ENCODE results near the gene RPE65. TPM values are rescaled to one million over a fixed set of nuclear protein-coding genes. Genes with fewer than 3 reads are reported as not detected.
"Not testable (repeated sequence)": the region's sequence is repeated elsewhere in the genome, so short reads cannot be mapped to it uniquely, and the experiment has no call there.

RPE65 gene
- total RNA-seq, 1 donor from 2014 or later, result not detected

DNA sequence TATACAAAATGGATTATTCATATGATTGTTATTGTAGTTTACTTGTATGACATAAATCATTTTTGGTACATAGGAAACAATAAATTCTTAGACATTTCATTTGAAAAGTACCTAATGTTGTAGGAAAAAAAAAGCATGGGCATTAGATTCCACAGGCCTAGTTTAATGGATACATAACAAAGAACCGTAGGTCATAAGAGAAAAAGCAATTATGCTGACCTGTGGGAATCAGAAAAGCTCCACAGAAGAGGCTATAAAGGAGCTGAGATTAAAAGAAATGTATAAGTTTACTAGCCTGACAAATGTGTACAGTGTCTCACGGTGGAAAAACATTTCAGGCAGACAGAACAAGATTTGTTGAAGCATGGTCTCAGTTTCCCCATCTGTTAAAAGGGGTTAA is 43.4 kb upstream of the RPE65 start:
- H3K4me3 ChIP-seq (ENCODE audit: low read depth, low read length), result no peak overlapping the region
- H3K36me3 ChIP-seq (ENCODE audit: control insufficient read depth, insufficient read depth, low read length), result no peaks in the 10 kb centered on the region
- no peaks in the 10 kb centered on the region for H3K27me3 ChIP-seq (ENCODE audit: control insufficient read depth, insufficient read depth, low read length)
- no peak for TF ChIP-seq CTCF (IDR thresholded peaks at IDR 0.05; ENCODE audit: insufficient read depth, low read length, poor library complexity, severe bottlenecking)
- DNase-seq (ENCODE audit: low read depth), result no peak

DNA sequence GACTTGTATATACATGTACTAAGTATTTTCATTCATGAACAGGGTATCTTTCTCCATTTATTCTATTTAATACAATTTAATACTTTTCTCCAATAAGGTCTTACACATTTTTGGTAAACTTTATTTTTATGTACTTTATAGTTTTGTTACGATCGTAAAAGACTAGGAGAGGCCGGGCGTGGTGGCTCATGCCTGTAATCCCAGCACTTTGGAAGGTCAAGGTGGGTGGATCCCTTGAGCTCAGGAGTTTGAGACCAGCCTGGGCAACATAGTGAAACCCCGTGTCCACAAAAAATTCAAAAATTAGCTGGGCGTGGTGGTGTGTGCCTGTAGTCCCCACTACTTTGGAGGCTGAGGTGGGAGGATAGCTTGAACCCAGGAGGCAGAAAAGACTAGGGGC is 42.5 kb upstream of the RPE65 start:
- DNase-seq (ENCODE audit: low read depth); H3K36me3 ChIP-seq (ENCODE audit: control insufficient read depth, insufficient read depth, low read length); H3K4me3 ChIP-seq (ENCODE audit: low read depth, low read length); H3K27me3 ChIP-seq (ENCODE audit: control insufficient read depth, insufficient read depth, low read length): not testable (repeated sequence)

GRCh38 chr1:68490046-68490651 is 40.4 kb upstream of the RPE65 start:
- Histone ChIP-seq H3K4me3 (ENCODE audit: low read depth, low read length) (no peak overlapping the region), H3K36me3 (ENCODE audit: control insufficient read depth, insufficient read depth, low read length) (no peaks in the 10 kb centered on the region), H3K27me3 (ENCODE audit: control insufficient read depth, insufficient read depth, low read length) (no peaks in the 10 kb centered on the region)
- no peak for TF ChIP-seq CTCF (IDR thresholded peaks at IDR 0.05; ENCODE audit: insufficient read depth, low read length, poor library complexity, severe bottlenecking)
- no peak for DNase-seq (ENCODE audit: low read depth)

- H3K4me3 ChIP-seq (ENCODE audit: low read depth, low read length), result no peak overlapping the region
- no peak for DNase-seq (ENCODE audit: low read depth)
- TF ChIP-seq CTCF (IDR thresholded peaks at IDR 0.05; ENCODE audit: insufficient read depth, low read length, poor library complexity, severe bottlenecking), result no peak
- no peaks in the 10 kb centered on the region for H3K27me3 ChIP-seq (ENCODE audit: control insufficient read depth, insufficient read depth, low read length)
- H3K36me3 ChIP-seq (ENCODE audit: control insufficient read depth, insufficient read depth, low read length), result peaks cover 2% of the 10 kb centered on the region
Measured at GRCh38 chr1:68485431-68486022, 35.8 kb upstream of the RPE65 start.

DNA sequence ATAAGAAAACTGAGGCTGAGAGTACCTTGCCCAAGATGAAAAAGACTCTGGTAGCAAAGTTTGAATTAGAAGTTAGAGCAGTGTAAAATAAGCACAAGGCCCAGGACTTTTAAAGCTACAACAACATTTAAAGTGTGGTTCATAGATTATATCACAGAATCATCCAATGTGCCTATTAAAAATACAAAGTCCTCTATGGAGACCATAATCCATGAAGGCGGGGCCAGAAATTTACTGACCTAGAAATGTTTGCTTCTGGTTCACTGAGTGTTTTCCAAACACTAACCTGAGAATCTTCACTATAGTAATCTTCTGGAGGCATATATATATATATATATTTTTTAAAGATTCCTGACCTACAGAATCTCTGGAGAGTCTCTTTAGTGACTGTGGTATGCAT is 34.9 kb upstream of the RPE65 start:
- no peak for DNase-seq (ENCODE audit: low read depth)
- no peak overlapping the region for H3K4me3 ChIP-seq (ENCODE audit: low read depth, low read length)
- no peak for TF ChIP-seq CTCF (IDR thresholded peaks at IDR 0.05; ENCODE audit: insufficient read depth, low read length, poor library complexity, severe bottlenecking)
- peaks cover 2% of the 10 kb centered on the region for H3K36me3 ChIP-seq (ENCODE audit: control insufficient read depth, insufficient read depth, low read length)
- no peaks in the 10 kb centered on the region for H3K27me3 ChIP-seq (ENCODE audit: control insufficient read depth, insufficient read depth, low read length)

DNA sequence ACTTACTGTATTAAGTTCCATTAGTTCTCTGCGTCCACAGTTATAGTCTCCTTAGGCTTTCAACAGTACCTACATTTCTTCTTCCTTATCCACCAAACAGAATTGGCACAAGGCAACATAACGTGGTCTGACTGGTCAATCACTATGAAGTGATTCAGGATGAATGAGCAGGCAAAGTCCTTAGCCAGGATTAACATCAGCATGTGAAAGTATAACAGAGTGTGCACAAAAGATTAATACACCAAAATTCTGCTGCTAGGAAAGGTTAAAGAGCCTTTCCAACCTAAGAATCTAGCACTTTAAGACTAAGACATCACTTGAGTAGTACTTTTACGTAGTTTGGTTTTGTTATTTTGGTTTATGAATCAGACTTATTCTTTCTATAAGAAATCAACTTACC is 31.3 kb upstream of the RPE65 start:
- no peak for DNase-seq (ENCODE audit: low read depth)
- no peak for TF ChIP-seq CTCF (IDR thresholded peaks at IDR 0.05; ENCODE audit: insufficient read depth, low read length, poor library complexity, severe bottlenecking)
- peaks cover 2% of the 10 kb centered on the region for H3K36me3 ChIP-seq (ENCODE audit: control insufficient read depth, insufficient read depth, low read length)
- no peak overlapping the region for H3K4me3 ChIP-seq (ENCODE audit: low read depth, low read length)
- no peaks in the 10 kb centered on the region for H3K27me3 ChIP-seq (ENCODE audit: control insufficient read depth, insufficient read depth, low read length)

All from kidney epithelial cell (primary cell).